ENCODE results near the gene ZNF677. TPM values are rescaled to one million over a fixed set of nuclear protein-coding genes. Genes with fewer than 3 reads are reported as not detected.
"Not testable (repeated sequence)": the region's sequence is repeated elsewhere in the genome, so short reads cannot be mapped to it uniquely, and the experiment has no call there.

Gene ZNF677
- total RNA-seq, result 25.2 TPM
- long read RNA-seq, partial matches to known transcripts, result 1 of 14 reads
- long read RNA-seq, other reads (novel, unspliced or antisense), result 2 of 14 reads

DNA sequence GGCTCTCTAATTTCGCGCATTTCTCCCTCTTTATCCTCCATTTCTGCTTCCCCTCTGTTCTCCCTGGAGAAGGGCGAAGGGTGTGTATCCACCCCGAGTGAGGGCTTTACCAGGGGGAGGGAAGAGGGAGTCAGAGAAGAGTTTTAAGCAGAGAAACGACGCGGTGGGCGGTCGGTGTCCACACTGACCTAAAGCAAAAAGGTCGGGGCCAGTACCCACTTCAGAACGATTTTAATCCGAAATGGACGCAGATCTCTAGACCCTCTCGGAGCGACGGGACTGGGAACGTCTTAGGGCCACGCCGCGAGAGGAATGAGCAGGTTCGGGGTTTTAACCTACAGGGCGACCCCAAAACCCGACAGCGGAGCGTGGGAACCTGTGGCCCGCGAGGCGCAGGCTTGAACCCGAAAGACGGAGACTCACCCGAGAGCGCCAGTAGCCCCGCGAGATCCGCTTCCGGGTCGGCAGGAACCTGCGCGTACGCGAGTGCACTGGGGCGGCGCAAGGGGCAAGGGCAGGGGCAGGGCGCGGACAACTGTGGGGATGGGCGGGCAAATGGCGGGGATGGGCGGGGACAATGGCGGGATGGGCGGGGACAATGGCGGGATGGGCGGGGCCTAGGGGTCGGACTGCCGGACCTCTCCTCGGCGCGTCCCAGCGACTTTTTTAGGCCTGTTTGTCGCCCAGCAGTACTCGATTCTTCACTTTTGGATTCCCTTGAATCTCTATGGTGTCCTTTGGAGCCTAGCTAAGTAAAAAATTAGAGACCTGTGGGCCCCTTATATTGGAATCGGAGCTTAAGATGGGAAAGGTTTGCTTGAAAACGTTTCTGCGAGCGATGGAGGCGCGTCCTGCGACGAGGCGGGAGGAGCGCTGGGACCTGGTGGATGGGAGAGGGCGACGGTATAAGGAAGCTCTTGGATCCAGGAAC lies at the start of gene ZNF677:
Gene ZNF677 (minus strand): TSS at position 463 of the 931 bp plus-strand sequence. CDS start 3,323 bp downstream, outside the sequence.
- Histone ChIP-seq H3K9me3 (replicated peaks) (peaks cover 31% of the 10 kb centered on the region), H3K27me3 (ENCODE audit: low read depth) (no peaks in the 10 kb centered on the region), H3K4me1 (peaks cover 21% of the 10 kb centered on the region), H3K27ac (replicated peaks) (peak within 1 kb of the TSS; percentile 92), H3K36me3 (peaks cover 36% of the 10 kb centered on the region), H3K4me3 (peak within 1 kb of the TSS; percentile 96)
- intact Hi-C loops (cut with micrococcal nuclease), result no loop called here
- TF ChIP-seq, protein P1, sequence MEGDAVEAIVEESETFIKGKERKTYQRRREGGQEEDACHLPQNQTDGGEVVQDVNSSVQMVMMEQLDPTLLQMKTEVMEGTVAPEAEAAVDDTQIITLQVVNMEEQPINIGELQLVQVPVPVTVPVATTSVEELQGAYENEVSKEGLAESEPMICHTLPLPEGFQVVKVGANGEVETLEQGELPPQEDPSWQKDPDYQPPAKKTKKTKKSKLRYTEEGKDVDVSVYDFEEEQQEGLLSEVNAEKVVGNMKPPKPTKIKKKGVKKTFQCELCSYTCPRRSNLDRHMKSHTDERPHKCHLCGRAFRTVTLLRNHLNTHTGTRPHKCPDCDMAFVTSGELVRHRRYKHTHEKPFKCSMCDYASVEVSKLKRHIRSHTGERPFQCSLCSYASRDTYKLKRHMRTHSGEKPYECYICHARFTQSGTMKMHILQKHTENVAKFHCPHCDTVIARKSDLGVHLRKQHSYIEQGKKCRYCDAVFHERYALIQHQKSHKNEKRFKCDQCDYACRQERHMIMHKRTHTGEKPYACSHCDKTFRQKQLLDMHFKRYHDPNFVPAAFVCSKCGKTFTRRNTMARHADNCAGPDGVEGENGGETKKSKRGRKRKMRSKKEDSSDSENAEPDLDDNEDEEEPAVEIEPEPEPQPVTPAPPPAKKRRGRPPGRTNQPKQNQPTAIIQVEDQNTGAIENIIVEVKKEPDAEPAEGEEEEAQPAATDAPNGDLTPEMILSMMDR (IDR thresholded peaks at IDR 0.05; ENCODE audit: borderline replicate concordance), result no peak
- DNase-seq, result peak; percentile 94

DNA sequence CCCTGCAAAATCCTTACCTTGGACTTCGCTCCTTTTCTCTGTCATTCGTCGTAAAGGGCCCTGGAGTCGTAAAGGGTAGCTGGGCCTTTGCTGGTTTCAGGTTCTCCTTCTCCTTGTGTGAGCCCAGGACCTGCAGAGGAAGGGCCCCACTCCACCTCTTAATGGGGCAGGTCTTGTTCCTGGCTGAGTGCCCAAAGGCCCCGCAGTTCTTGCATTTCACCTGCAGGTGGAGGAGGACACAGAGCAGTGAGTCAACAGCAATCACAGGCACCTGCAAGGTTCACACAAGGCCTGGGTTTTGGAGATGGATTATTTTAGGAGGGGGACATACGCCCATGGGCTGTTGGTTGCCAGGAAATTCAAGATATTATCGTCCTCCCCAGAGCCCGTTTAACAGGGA lies 46.7 kb upstream of the ZNF677 start:
- peaks cover 51% of the 10 kb centered on the region for H3K27me3 ChIP-seq (ENCODE audit: low read depth)
- DNase-seq, result not testable (repeated sequence)

DNA sequence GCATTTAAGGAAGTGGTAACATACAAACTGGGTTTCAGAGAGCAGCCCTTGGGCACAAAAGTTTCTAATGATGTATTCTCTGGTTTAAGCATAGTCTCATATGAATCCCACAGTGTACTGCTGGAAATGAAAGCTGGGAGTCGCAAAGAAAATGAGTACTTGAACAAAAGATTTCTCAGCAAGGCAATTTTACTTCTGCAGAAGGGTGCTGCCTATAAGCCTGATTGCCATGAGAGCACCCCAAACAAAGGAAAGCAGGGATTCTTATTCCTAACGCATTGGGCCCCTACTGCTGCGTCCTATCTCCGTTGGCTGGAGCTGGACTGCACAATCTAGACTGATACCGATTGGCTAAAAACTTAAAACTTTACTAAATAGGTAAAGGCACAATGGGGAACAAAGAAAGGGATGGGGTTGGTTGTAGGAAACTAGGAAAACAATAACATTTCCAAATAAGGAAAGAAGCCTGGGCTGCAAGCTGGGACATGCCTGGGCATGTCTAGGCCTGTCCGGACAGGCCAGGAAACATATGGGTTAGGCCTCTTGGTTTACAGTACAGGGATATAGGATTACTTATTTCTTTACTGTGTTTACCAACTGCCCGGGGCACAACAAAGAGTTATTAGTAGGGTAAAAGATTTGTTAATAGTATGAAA lies 40.2 kb upstream of the ZNF677 start:
- TF ChIP-seq, protein P1 (IDR thresholded peaks at IDR 0.05; ENCODE audit: borderline replicate concordance), result no peak
- no peak overlapping the region for H3K27ac ChIP-seq (replicated peaks)
- intact Hi-C loops (cut with micrococcal nuclease), result no loop called here
- no peak for DNase-seq
- H3K27me3 ChIP-seq (ENCODE audit: low read depth), result peaks cover 7% of the 10 kb centered on the region
- no peaks in the 10 kb centered on the region for H3K36me3 ChIP-seq
- peaks cover 55% of the 10 kb centered on the region for H3K9me3 ChIP-seq (replicated peaks)
- H3K4me1 ChIP-seq, result no peaks in the 10 kb centered on the region
- no peak overlapping the region for H3K4me3 ChIP-seq

More for the DNA sequence above, 46.7 kb upstream of the ZNF677 start:
- intact Hi-C loops (cut with micrococcal nuclease); H3K27ac ChIP-seq (replicated peaks); H3K36me3 ChIP-seq; H3K9me3 ChIP-seq (replicated peaks); H3K4me3 ChIP-seq; H3K4me1 ChIP-seq: not testable (repeated sequence)

DNA sequence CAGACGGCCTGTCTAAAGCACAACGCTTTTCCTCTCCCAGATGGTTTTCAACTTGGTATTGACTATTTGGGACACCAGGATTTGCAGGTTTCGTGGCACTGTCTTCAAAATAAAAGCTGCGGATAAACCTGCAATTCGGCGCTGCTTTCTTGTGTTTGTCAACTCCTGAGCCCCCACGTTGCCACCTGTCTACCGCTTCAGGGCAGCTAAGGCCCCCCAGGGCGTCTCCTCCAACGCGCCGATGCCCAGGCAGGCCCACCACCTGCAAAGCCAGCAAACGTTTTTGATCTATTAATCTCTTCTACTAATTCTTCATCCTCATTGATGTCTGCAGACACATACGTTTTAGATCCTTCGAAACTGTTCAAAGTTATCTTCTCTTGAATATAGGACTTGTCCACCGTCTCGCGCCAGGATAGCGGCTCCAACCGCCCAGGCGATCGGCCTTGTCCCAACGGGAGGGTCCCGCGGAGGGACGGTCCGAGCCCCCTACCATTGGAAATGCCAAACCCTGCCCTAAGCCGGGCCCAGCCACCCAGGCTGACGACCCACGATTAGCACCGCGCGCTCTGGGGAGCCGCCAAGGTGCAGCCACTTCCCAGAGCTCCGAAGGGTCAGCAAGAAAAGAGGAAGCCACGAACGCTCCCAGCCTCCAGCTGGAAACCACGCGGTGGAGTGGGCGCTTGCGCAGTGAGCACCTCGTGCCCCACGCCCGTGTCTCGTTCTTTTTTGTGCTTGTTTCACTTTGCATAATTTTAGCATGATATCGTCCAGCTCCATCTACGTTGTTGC lies 36.3 kb upstream of the ZNF677 start:
- no peak overlapping the region for H3K4me3 ChIP-seq
- H3K36me3 ChIP-seq, result no peaks in the 10 kb centered on the region
- no peak overlapping the region for H3K27ac ChIP-seq (replicated peaks)
- TF ChIP-seq, protein P1 (IDR thresholded peaks at IDR 0.05; ENCODE audit: borderline replicate concordance), result no peak
- intact Hi-C loops (cut with micrococcal nuclease), result no loop called here
- no peaks in the 10 kb centered on the region for H3K4me1 ChIP-seq
- DNase-seq, result no peak
- H3K27me3 ChIP-seq (ENCODE audit: low read depth), result no peaks in the 10 kb centered on the region
- peaks cover 43% of the 10 kb centered on the region for H3K9me3 ChIP-seq (replicated peaks)

DNA sequence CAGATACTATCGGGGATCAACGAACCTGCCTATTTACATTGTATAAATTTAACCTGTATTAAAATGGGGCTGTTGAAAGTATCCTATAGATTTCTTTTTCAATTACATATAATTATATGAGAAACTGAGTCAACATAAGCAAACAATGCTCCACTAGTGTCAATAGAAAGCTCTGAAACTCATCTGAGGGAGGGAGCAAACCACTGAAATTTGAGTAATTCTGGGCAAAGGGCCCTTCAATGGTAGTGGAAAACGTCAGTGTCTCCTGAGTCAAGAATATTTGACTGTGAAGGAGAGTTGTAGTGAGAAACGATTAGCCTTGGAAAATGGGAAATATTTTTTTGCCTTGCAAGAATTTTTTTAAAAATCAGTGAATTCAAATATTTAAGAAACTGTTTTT lies 30.4 kb upstream of the ZNF677 start:
- no peaks in the 10 kb centered on the region for H3K4me1 ChIP-seq
- no peak for DNase-seq
- TF ChIP-seq, protein P1 (IDR thresholded peaks at IDR 0.05; ENCODE audit: borderline replicate concordance), result no peak
- H3K9me3 ChIP-seq (replicated peaks), result no peaks in the 10 kb centered on the region
- H3K27me3 ChIP-seq (ENCODE audit: low read depth), result peaks cover 8% of the 10 kb centered on the region
- intact Hi-C loops (cut with micrococcal nuclease), result no loop called here
- H3K36me3 ChIP-seq, result no peaks in the 10 kb centered on the region
- no peak overlapping the region for H3K4me3 ChIP-seq
- H3K27ac ChIP-seq (replicated peaks), result no peak overlapping the region

DNA sequence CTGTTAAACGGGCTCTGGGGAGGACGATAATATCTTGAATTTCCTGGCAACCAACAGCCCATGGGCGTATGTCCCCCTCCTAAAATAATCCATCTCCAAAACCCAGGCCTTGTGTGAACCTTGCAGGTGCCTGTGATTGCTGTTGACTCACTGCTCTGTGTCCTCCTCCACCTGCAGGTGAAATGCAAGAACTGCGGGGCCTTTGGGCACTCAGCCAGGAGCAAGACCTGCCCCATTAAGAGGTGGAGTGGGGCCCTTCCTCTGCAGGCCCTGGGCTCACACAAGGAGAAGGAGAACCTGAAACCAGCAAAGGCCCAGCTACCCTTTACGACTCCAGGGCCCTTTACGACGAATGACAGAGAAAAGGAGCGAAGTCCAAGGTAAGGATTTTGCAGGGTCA lies 27.3 kb upstream of the ZNF677 start:
- H3K9me3 ChIP-seq (replicated peaks); H3K36me3 ChIP-seq; H3K4me3 ChIP-seq; intact Hi-C loops (cut with micrococcal nuclease); DNase-seq; H3K27ac ChIP-seq (replicated peaks); H3K4me1 ChIP-seq: not testable (repeated sequence)
- H3K27me3 ChIP-seq (ENCODE audit: low read depth), result peaks cover 30% of the 10 kb centered on the region

All from left ventricle myocardium inferior (tissue), 1 donor.